GM04504 (cell line): ENCODE data around the gene CYB561D1.
A peak's percentile ranks its signal among the peaks of the same experiment; 100 is the strongest.
"Not testable (repeated sequence)": the region's sequence is repeated elsewhere in the genome, so short reads cannot be mapped to it uniquely, and the experiment has no call there.

Source experiments
- DNase-seq: peaks from one replicate; pipeline ENCODE4 v3.0.0-alpha.2; 2012; ENCODE audit warnings: low read depth

The CYB561D1 gene, protein sequence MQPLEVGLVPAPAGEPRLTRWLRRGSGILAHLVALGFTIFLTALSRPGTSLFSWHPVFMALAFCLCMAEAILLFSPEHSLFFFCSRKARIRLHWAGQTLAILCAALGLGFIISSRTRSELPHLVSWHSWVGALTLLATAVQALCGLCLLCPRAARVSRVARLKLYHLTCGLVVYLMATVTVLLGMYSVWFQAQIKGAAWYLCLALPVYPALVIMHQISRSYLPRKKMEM

DNA sequence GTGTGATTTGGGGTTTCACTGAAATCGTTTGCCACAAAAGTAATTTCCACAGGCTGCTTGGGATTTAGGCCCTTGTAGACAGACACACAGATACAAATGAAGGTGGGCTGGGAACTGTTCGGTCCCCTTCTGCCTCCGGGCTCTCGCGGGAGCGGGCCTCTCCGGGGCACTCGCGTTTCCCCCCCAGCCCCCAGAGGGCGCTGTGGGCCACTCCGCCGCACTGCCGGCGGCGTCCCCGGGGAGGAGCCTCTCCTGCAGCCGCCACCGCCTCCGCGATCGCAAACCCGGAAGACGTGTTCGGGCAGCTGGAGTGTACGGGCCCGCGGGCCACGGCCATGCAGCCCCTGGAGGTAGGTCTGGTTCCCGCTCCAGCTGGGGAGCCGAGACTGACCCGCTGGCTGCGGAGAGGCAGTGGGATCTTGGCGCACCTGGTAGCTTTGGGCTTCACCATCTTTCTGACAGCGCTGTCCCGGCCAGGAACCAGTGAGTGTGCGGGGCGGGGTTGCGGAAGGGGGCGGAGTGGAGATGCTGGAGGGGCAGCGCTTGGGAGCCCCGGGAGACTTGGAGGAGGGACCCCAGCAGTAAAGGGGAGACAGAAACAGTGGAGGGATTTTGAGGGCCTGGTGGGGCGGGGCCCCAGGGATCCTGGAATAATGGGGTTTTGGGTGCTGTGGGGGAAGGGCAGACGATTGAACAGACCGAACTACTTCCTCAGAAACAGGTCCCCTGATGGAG lies at the start of gene CYB561D1:
Gene CYB561D1 (plus strand): TSS at position 290 of the 735 bp plus-strand sequence. CDS start 46 bp downstream, at position 336.
- DNase-seq = peak; percentile 63

DNA sequence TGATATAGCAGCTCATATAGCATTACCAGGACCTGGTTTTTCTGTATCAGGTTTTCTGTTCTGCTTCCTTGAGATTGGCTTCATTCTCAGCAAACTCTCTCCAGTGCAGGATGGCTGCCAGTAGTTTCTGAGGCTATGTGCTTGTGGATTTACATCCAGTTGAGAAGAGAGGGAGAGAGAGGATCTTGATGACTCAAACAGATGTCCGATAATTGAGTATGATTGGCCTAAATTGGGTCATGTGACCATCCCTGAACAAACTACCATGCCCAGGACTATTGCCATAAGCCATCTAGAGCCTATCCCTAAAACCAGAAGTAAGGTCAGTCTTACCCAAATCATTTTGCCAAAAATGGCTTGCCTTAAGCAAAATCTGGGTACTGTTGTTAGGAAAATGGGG lies 49.5 kb upstream of the CYB561D1 start:
- DNase-seq = no peak

DNA sequence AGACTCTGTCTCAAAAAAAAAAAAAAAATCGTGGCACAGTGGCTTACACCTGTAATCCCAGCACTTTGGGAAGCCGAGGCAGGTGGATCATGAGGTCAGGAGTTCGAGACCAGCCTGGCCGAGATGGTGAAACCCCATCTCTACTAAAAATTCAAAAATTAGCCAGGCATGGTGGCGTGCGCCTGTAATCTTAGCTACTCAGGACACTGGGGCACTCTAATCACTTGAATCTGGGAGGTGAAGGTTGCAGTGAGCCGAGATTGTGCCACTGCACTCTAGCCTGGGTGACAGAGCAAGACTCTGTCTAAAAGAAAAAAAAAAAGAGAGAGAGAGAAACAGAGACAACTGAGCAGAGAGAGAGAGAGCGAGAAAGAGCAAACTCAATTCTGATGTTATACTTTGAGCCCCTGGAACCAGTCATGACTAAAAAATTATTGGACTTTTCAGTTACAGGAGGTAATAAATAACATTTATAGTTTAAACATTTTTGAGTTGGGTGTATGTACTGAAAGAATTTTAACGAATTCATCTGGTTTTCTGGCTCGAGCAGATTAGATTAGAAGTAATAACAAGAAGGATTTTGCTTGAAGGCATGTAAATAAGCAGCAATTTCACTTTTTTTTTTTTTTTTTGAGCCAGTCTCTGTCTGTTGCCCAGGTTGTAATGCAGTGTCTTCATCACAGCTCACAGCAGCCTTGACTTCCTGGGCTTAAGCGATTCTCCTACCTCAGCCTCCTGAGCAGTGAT lies 47.8 kb upstream of the CYB561D1 start:
- peak; percentile 83 for DNase-seq

DNA sequence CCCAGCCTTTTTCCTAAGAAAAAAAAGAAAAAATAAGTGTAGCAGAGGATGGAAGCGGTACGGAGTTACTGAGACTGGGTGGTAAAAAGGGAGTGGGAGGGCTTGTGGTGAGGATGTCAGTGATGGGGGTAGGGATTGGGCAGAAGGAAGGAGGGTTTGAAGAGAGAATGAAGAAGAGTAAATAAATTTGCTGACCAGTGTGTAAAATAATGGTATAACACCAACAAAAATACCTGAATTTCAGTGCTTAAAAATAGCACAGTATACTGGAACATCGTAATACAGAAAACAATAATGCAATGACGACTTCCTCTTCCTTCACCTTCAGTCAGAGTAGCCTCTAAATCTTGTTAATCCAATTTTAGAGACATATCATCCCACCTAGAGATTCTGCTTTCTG lies 46.4 kb upstream of the CYB561D1 start:
- DNase-seq = no peak

GRCh38 chr1:109454497-109455133 lies 39.3 kb upstream of the CYB561D1 start:
- DNase-seq = no peak

DNA sequence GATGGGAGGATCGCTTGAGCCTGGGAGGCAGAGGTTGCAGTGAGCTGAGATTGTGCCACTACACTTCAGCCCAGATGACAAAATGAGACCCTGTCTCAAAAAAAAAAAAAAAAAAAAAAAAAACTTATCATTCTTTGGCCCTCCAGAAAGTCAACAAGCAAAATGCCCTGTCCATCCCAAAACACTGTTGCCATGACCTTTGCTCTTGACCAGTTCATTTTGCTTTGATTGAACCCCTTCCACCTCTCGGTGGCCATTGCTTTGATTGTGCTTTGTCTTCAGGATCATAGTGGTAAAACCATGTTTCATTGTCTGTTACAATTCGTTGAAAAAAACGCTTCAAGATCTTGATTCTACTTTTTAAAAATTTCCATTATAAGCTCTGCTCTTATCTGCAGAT lies 36.1 kb upstream of the CYB561D1 start:
- DNase-seq = no peak

GRCh38 chr1:109466125-109466451 lies 27.8 kb upstream of the CYB561D1 start:
- DNase-seq = no peak

- DNase-seq = no peak
Measured at GRCh38 chr1:109466452-109467300, 27.2 kb upstream of the CYB561D1 start, which contains the start of gene SYPL2. SYPL2 (plus strand) TSS chr1:109466546; CDS start chr1:109466844, 298 bp downstream.

DNA sequence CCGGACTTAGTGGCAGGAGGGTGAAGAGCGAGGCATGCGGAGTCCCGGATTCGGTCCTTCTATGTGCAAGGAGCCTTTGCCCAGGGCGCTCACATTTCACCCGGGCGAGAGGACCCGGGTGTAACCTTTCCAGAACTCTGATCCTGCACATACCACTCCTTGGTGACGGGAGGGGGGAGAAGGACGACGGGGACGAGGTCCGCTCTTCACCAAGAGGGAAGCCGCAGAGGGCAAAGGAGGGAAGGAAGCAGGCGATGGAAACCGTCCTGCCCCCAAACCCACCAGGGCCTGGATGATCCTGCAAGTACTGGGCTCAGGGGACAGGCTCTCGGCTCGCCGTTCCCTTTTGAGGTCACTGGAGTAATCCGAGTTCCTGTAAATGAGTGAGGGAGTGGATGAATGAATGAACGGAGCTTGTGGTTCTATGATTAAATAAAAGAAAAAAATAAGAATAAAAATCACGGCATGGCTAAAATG lies 26.6 kb upstream of the CYB561D1 start:
- no peak for DNase-seq

DNA sequence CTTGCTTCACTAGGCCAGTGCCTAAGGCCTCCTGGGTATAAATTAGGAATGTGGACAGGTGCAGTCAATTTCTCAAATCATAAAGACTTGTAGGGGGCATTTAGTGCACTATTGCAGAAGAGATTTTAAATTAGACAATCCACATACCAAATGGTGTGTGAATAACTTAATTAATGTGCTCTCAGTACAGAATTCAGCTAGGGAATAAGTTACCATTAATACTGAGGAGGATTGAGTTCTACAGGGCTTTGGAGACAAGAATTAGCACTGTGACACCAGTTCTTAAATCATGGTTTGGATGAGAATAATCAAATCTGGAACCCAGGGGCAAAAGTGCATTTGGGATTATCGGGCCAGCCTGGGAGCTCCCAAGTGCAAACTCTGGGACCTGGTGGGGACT lies 25.8 kb upstream of the CYB561D1 start:
- DNase-seq = no peak

GRCh38 chr1:109468903-109469302 lies 25.0 kb upstream of the CYB561D1 start:
- DNase-seq = no peak

DNA sequence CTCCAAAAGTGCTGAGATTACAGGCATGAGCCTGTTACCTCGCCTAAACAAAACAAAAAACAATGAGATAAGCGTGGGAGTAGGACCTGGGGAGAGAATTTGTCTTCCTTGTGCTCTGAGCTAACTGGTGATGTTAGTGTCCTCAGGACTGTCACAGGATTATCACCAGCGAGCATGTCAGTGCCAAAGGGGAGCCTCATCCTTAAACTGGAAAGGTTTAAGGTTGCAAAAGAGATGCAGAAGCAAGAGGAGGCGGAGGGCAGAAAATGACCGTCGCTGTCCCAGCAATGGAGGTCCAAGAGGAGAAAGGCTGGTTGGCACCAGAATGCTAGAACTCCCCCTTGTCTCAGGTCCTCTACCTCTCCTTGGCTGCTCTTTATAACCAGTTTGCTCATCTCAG lies 23.6 kb upstream of the CYB561D1 start:
- DNase-seq = no peak

DNA sequence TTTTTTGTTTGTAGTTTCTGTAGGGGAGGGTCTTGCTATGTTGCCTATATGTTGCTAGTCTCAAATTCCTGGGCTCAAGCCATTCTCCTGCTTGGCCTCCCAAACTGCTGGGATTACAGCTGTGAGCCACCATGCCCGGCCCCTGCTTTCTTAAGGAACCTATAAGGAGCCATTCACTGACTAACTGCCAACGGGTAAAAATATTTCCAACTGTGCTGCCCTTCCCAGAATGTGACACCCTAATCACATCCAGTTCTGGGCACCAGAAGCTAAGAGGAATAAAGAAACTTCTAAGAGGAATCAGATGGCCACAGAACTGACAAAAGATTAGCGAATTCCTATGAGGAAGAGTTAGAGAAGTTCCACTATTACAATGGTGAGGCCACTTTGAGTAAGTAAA lies 21.1 kb upstream of the CYB561D1 start:
- DNase-seq = no peak

GRCh38 chr1:109473284-109474057 lies 20.4 kb upstream of the CYB561D1 start:
- DNase-seq = not testable (repeated sequence)

DNA sequence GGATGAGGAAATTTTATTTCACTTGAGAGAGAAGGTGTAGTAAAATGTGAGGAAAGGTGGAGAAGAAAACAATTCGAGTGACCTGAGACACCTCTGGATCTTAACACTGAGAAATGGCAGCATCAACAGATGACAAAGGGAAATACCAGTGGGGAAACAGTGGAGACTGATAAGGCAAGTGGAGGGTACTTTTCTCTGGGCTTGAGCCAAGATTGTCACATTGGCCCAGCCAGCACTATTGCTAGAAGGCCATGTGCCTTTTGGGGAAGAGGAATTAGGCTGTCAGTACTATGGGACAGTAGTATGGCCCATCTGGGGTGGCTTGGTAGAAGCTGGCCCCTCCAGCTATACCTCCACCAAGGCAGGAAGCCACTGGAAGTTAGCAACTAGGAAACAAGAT lies 19.2 kb upstream of the CYB561D1 start:
- no peak for DNase-seq

DNA sequence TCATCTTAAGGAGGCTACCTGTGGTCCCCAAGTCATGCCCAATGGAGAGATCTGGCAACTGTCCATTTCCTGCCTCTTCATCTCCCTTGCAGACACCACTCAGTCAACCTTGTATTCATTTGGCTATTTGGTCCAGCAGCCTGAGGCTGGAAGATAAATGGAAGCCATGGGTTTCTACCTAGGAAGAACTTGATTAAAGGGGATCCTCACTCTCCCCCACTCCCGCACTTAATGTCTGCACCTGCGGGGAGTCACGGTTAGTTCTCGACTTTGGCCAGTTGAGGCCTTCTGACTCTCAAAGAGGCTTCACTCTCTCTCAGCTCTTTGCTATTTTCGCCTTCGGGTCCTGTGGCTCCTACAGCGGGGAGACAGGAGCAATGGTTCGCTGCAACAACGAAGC lies 18.6 kb upstream of the CYB561D1 start:
- no peak for DNase-seq

DNA sequence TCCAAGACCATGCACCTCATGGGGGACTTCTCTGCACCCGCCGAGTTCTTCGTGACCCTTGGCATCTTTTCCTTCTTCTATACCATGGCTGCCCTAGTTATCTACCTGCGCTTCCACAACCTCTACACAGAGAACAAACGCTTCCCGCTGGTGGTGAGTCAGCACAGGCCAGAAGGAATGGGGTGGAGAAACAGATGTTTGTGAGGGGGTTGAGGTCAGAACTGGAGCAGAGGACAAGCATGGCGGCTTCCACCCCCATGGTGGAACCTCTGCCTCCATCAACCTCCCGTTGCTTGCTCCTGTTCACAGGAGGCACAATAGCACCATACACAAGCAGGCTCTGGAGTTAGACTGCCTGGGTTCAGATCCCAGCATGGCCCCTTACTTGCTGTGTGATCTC lies 17.1 kb upstream of the CYB561D1 start:
- no peak for DNase-seq

GRCh38 chr1:109477821-109478220 lies 16.1 kb upstream of the CYB561D1 start:
- no peak for DNase-seq

- DNase-seq = no peak
Measured at GRCh38 chr1:109478806-109479205, 15.1 kb upstream of the CYB561D1 start.

- DNase-seq = no peak
Measured at GRCh38 chr1:109479311-109479710, 14.6 kb upstream of the CYB561D1 start.

GRCh38 chr1:109479901-109480300 lies 14.0 kb upstream of the CYB561D1 start:
- no peak for DNase-seq
